Caki2 (cell line): ENCODE measurements around the gene ZFP36L2. TPM values are rescaled to one million over a fixed set of nuclear protein-coding genes. Genes with fewer than 3 reads are reported as not detected.

Source experiments
- DNase-seq: peaks from one replicate; pipeline ENCODE4 v3.0.0-alpha.2; 2015; ENCODE audit warnings: low read depth
- in situ Hi-C: cut with HindIII; loops from 2 replicates; pipeline ENCODE4 v1.10.0; 2016; ENCODE audit warnings: low sequenced_read_pairs, low pct_unique_long_range_greater_than_20kb, mixed read lengths
- total RNA-seq: library from RNA; depleted of rRNA; stranded (reverse); fragments of >200 nt; shearing (Covaris generic); gene quantifications from 2 replicates; pipeline ENCODE4 v1.2.3, GENCODE V29; 2014; ENCODE audit warnings: low replicate concordance; rRNA removed

Gene ZFP36L2
- 0.41 and 6.1 TPM in 2 replicates for total RNA-seq

GRCh38 chr2:43226558-43226954, at the start of gene ZFP36L2:
Gene ZFP36L2 (minus strand): TSS chr2:43226606. CDS start chr2:43226315, 291 bp downstream.
- in situ Hi-C loops, result no loop called here
- DNase-seq, result peak; percentile 95

- in situ Hi-C loops, result no loop called here
- no peak for DNase-seq
Observed at GRCh38 chr2:43274721-43275120, 48.3 kb upstream of the ZFP36L2 start.

DNA sequence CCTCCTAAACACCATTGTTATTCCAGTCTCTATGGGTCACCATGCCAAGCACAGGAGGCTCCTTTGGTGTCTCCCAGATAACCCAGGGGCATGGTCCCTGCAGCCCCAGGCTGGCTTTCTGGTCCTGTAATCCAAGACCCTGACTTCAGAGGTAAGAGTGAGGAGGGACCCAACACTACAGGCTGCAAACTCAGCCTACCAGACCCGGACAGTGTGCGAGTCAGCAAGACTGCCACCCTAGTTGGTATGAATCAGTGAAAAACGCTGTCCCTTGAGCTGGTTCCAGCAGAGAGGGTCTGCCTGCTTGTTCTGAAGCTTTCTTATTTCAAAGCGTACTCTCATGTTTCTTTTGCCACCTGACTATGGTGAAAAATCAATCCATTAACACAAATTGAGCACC, 47.6 kb upstream of the ZFP36L2 start:
- no peak for DNase-seq
- in situ Hi-C loops, result no loop called here

DNA sequence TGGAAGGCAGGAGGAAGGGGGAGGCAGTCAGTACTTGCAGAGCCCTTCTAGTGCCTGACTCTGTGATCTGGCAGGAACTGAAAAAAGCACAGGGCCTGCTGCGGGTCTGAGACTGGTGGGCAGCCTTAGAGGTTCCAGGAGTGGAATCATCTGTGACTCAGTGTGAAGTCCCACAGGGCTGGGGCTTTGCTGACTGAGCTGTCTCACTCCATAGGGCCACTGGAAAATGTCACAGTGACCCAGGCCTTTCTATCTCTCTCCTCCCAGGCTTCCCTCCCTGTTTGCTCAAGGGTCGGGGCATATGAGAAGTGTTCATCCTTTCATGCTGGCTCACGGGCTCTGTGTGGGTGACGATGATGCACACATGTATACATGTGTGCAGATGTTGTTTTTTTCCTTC, 47.1 kb upstream of the ZFP36L2 start:
- in situ Hi-C loops, result no loop called here
- no peak for DNase-seq

DNA sequence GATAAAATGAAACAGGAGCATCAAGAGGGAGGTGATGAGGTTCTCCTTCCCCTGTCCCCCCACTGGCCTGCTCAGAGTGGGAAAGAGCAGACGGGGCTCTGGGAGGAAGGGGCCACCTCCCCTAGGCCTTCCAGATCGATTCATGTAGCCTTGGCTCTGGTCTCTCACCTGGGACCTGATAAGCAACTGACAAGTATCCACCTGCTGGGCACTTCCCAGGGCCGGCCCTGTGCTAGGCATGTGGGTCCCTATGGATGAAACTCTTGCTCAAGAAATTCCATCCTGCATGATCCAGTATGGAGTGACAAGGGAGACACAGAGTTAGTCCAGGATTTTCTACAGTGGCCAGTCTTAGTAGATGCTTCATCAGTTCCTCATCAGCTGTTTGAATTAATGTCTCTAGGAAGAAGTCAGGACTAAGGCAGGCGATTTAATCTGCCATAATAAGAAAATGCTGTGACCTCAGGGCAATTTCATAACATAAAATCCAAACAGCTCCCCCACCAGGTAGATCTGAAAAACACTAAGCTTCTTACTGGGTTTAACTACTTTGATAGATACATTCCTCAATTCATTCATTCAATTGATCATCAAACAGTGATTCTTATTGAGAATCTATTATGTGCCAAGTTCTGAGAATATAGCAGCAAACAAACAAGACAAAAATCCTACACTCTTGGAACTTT, 44.7 kb upstream of the ZFP36L2 start:
- DNase-seq, result no peak
- in situ Hi-C loops, result no loop called here

GRCh38 chr2:43270461-43270860, 44.1 kb upstream of the ZFP36L2 start:
- no peak for DNase-seq
- in situ Hi-C loops, result no loop called here

- DNase-seq, result no peak
- in situ Hi-C loops, result no loop called here
Observed at GRCh38 chr2:43269706-43270105, 43.3 kb upstream of the ZFP36L2 start.

DNA sequence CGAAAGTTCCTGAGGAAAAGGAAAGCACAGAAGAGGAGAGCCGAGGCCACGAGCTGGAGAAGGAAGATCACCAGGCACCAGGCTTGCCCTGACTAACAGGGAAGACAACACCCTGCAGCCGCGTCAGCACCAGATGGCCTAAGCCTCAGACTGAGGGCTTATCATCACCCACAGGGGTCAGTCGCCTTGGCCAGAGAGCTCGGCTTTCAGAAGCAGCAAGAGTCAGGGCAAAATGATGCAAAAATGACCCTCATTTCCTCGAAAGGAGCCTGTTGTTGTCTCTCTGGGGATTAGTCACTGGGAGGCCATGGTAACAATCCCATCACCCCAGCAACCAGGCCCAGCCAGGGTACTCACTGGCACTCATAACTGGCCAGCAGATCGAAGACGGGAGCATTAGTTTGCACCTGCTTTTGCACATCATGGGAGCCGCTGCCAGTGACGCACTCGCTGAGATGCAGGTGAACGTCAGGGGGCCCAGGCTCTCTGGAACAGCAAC, 42.7 kb upstream of the ZFP36L2 start:
- no peak for DNase-seq
- in situ Hi-C loops, result no loop called here

DNA sequence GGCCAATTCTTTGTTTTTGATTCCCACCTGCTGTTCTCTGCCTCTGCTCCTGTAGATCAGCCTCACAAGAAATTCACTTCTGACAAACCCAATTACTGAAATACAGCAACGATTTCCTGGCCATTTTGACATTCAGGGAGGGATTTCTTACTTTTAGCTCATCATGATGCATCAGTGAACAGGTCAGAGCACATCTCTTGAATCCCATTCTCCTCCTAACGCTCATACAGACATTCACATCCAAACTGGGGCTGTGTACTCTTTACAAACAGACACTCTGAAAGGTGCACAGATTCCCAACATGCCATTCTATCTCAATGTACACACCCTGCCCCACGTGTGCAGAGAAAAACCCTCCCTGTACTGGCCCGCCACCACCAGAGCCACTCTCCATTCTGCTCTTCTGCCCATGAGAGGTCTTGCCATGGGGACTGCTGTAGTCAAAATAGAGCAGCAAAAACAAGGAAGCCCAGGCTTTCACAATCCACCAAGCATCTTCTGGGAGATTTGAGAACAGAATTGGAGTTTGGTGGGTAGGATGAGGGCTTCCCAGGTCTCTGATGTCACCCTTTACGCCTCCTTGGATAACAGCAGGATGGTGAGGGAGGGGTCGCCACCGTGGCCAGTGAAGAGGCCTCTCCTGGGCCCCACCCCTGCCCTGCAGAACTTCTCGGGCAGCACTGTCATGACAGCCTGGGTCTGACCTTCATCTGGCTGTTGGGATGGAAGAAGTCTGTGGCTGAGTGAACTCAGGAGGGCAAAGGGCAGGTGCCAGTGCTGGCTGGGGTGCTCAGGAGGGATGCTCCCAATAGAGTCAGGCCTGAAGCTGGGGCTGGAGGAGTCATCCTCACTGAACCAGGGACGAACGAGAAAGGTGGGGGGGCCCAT, 41.9 kb upstream of the ZFP36L2 start:
- in situ Hi-C loops, result no loop called here
- no peak for DNase-seq

DNA sequence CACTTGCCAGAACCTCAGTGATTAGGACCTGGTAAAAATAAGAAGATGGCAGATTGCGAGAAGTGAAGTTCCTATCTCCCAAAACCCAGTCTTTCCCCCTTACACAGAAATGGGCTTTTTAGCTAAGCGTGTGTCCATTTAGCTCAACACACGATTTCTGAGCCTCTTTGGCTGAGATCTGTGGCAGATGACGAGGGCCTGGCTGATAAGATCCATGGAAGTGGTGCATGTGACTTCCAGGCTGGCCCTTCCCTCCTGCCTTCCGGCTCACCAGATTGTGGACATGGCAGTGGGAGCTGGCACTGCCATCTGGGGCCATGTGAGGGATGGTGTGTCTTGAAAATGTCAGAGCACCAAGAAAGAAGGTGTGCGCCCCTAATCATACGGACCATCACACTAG, 41.0 kb upstream of the ZFP36L2 start:
- in situ Hi-C loops, result no loop called here
- DNase-seq, result no peak

GRCh38 chr2:43266711-43267111, 40.3 kb upstream of the ZFP36L2 start:
- in situ Hi-C loops, result no loop called here
- DNase-seq, result no peak

DNA sequence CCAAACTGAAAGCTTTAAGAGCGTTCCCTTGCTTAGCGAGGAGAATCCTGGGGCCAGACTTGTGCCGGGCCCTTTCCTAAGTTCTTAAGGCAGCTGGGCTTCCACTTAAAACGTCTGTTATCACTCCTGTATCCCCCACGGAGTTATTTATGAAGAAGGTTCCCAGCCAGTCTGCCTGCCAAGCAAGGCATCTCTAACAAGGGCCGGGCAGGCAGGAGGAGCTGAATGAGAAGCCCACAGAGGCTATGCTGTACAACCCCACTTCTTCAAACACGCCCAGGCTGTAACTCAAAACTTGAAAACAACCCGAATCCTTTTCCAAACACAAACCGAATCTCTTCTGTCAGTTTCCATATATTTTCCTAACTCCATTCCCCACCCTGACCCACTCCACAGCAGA, 39.0 kb upstream of the ZFP36L2 start:
- in situ Hi-C loops, result no loop called here
- DNase-seq, result no peak

- DNase-seq, result no peak
- in situ Hi-C loops, result no loop called here
Observed at GRCh38 chr2:43265001-43265400, 38.6 kb upstream of the ZFP36L2 start.

GRCh38 chr2:43262951-43263350, 36.5 kb upstream of the ZFP36L2 start:
- no peak for DNase-seq
- in situ Hi-C loops, result no loop called here

DNA sequence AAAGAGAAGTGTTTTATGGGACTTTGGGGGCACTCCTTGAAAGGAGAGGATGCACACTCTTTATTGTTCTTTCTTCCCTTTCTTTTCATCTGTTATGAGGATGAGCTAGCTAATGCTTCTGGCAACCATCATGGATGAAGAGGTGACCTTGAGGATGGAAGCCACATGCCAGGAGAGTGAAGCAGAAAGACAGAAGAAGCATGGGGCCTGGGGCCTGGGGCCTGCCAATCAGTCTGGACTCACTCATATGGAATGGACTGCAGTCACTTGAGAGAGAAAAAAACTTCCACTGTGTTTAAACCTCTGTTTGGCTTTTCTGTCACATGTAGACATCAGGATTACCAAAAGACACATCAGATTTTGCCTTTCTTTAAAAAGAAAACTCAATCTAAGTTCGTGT, 35.8 kb upstream of the ZFP36L2 start:
- no peak for DNase-seq
- in situ Hi-C loops, result no loop called here

DNA sequence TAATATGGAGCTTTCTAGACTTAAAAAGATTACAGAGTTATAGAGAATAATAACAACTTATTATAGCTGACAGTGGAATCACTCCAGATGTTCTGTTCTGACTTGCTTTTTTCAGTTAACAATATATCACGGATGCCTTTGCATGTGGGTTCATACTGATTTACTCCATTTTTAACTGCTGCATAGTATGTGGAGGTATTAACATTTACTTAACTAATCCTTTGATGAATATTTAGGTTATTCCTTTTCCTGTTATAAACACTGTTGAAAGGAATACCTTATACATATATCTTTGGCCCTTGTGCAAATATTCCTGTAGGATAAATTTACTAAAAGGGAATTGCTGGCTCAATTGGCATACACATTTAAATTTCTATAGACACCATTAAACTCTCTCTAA, 33.1 kb upstream of the ZFP36L2 start:
- DNase-seq, result no peak
- in situ Hi-C loops, result no loop called here

DNA sequence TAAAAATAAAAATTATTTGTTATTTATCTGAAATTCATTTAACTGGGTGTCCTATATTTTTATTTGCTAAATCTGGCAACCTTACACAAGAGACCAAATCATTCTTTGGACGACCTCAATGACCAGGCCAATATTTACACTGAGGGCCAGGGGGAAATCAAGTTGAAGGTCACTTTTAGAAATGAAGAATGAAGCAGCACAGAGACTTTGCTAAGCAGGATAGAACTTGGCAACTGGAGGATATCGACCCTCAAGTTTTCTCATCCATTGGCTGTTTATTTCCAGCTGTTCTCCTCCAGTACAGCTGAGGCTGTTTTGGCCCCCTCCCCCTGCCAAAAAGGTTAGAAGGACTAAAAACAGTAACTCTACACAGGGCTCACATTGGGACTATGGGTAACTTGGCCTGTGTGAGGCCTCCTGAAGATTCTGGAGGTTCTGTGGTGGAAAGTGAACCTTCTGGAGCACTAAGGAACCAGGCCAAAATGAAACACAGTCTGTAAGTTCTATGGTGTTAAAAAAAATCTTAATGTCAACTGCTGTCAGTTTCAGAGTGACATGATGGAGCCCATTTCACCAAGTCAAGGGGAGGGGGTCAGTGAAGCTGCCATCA, 32.2 kb upstream of the ZFP36L2 start:
- no peak for DNase-seq
- in situ Hi-C loops, result no loop called here

DNA sequence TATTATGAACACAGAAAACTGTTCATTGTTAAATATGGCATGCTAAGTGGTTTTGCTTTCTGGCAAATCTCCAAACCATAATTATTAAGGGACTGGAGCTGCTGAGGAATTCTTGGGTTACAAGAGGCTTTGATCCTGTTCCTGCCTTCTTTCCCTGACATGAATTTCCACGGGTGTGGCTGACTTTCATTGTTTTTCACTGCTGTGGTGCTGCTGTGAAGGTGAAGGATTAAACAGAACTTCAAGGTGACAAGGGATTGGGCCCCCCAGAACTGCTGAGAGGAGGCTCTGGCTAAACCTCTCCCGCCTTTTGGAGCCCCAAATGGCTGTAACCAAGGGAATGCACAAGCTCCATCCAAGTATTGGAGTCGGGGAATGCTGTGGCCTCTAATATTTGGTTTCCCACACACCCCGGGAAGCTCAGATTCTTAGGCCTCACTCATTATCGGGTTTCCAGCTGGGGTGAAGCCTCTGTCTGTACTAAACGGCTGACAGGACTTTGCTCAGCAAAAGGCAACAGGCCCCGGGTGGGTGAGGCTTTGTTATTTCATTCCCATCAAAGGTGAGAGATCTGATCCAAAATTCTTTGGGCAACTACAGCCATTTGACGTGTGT, 29.0 kb upstream of the ZFP36L2 start:
- no peak for DNase-seq
- in situ Hi-C loops, result no loop called here

- in situ Hi-C loops, result no loop called here
- DNase-seq, result no peak
Observed at GRCh38 chr2:43254331-43254730, 27.9 kb upstream of the ZFP36L2 start.
